OCI-LY3 (cell line): ENCODE measurements around the gene KCNN2.

ENCODE experiments used
- CTCF ChIP-seq: fragments of 200-600, 300-600 bp; sonication (generic); IDR thresholded peaks from 2 replicates; pipeline ENCODE4 v1.5.1; 2014; ENCODE audit warnings: antibody characterized with exemption, low read length, low read depth
- EZH2phosphoT487 ChIP-seq: fragments of 200-600 bp; shearing (Covaris generic); IDR thresholded peaks from 2 replicates; pipeline ENCODE4 v1.6.1; 2018; ENCODE audit warnings: antibody characterized with exemption, mixed run types, low read depth

DNA sequence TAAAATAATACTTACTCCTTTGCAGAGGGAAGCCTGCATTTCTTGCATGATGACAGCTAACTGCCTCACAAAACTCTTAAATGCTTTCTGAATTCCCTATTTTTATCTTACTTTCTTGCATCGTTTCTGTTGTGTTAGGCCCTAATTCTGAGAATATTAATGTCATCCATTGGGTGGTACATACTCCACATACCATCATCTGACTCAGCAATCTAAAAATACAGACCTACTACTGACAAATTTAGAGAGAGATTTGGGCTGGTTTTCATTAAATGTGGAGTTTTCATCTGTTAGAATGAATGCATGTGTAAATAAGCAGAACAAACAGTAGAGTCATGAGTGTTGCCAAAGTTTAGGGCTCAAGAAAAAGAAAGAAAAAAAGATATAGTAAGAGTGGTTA, 26.5 kb upstream of the KCNN2 start:
- TF ChIP-seq CTCF (no peak), EZH2phosphoT487 (no peak)
